ENCODE data around the gene SLC35E1.

DNA sequence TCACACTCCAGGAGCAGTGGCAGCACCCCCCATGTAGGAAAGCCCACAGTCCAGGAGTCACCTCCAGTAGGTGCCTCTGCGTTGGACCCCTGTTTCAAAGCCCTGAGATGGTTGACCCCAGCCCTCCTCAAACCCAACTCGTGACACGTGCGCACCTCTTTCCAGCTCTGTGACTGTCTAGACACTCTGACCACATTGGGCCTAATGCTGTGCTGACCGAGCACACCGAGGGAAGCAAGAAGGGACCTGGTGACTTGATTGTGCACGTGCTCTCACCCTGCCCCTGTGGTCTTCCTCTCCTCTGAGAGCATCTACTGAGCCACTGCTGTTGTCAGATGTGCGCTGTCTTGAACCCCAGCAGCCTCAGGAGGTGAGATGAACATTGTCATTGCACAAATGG is 22.9 kb upstream of the SLC35E1 start:
- TF ChIP-seq ZNF468 (CRISPR knock-in tag; IDR thresholded peaks at IDR 0.05) = no peak
- TF ChIP-seq NCOR1 (IDR thresholded peaks at IDR 0.05; ENCODE audit: borderline replicate concordance, low read length) = no peak
- no peak for TF ChIP-seq ATF5 (CRISPR knock-in tag; IDR thresholded peaks at IDR 0.05; ENCODE audit: low read depth)
- no peak for TF ChIP-seq POLR2AphosphoS5 (IDR thresholded peaks at IDR 0.05; ENCODE audit: low read depth, low read length)
- no peak for TF ChIP-seq EP300 (IDR thresholded peaks at IDR 0.05; ENCODE audit: low read depth in 2 of 2, low read length in 2 of 2)
- no peak for TF ChIP-seq EP300 (CRISPR knock-in tag; IDR thresholded peaks at IDR 0.05; ENCODE audit: borderline replicate concordance)
- no peak for TF ChIP-seq ETV6 (CRISPR knock-in tag; conservative IDR thresholded peaks at IDR 0.05)

Measured in HepG2 (cell line).